Uterus (tissue), 4 donors: ENCODE results near the gene GRSF1. TPM values are rescaled to one million over a fixed set of nuclear protein-coding genes. Genes with fewer than 3 reads are reported as not detected.
"Not testable (repeated sequence)": the region's sequence is repeated elsewhere in the genome, so short reads cannot be mapped to it uniquely, and the experiment has no call there.

Experiments
- DNase-seq, 2 donors: peaks; one replicate each; pipeline ENCODE4 v3.0.0-alpha.2; 2019 to 2020
- H3K27ac ChIP-seq, 2 donors: fragments of 200-600 bp; sonication (generic); 1 replicate in 1 of 2; 2 replicates in 1 of 2; pipeline ENCODE4 v1.5.1; 2016 to 2018
- H3K27me3 ChIP-seq, 2 donors: fragments of 200-600 bp; sonication (generic); one replicate each; pipeline ENCODE4 v1.5.1; 2018 to 2019; ENCODE audit warnings: control low read depth in 1 of 2
- H3K36me3 ChIP-seq, 2 donors: fragments of 200-600 bp; sonication (generic); one replicate each; pipeline ENCODE4 v1.5.1; 2019; ENCODE audit warnings: control low read depth in 1 of 2
- H3K4me1 ChIP-seq, 2 donors: fragments of 200-600 bp; sonication (generic); one replicate each; pipeline ENCODE4 v1.5.1; 2018 to 2019; ENCODE audit warnings: control low read depth in 1 of 2
- H3K4me3 ChIP-seq, 2 donors: fragments of 200-600 bp; sonication (generic); 1 replicate in 1 of 2; 2 replicates in 1 of 2; pipeline ENCODE4 v1.5.1; 2018 to 2019; ENCODE audit warnings: mild to moderate bottlenecking in 1 of 2
- H3K9me3 ChIP-seq, 2 donors: fragments of 200-600 bp; sonication (generic); one replicate each; pipeline ENCODE4 v1.5.1; 2019; ENCODE audit warnings: control low read depth in 1 of 2
- CTCF ChIP-seq, 4 experiments: fragments of 200-600 bp in 2 of 4; fragments of 450-650 bp in 2 of 4; sonication (generic) in 2 of 4; IDR thresholded peaks; one replicate each; pipeline ENCODE4 v1.5.1; 2016 to 2019; ENCODE audit warnings: antibody characterized with exemption in 4 of 4, mild to moderate bottlenecking in 2 of 4, moderate library complexity in 1 of 4
- POLR2A ChIP-seq, 2 donors: fragments of 450-650 bp; IDR thresholded peaks; one replicate each; pipeline ENCODE4 v1.6.1; 2016; ENCODE audit warnings: antibody characterized with exemption in 2 of 2, mild to moderate bottlenecking in 1 of 2, moderate library complexity in 1 of 2
- intact Hi-C: fragments of 100-400 bp; cut with DNase I; formaldehyde crosslinking; loops from one replicate; pipeline ENCODE4 v1.15.1; 2023; ENCODE audit warnings: low total_unique reads
- small RNA-seq: library from RNA; depleted of rRNA; stranded (forward); fragments of <200 nt; gene quantifications from one replicate; pipeline ENCODE3, GENCODE V24; 2016
- total RNA-seq, 4 donors: library from RNA; depleted of rRNA in 3 of 4; stranded (reverse); fragments of >200 nt in 3 of 4; gene quantifications; one replicate each; pipeline versions ENCODE4 v1.1.0 to v1.2.4, GENCODE V29; 2014 to 2023
- donor health status: DM: yes; HTN: yes; CAD: no.

GRSF1 gene
- total RNA-seq, 4 donors from 2014 or later = 25.4 to 82.0 (median 37.1) TPM

- no peak overlapping the region for H3K27ac ChIP-seq
- H3K36me3 ChIP-seq = no peaks in the 10 kb centered on the region
- intact Hi-C loops = no loop called here
- no peak overlapping the region for H3K4me3 ChIP-seq
- no peaks in the 10 kb centered on the region for H3K4me1 ChIP-seq
- H3K9me3 ChIP-seq = no peaks in the 10 kb centered on the region
- no peak for DNase-seq
- no peaks in the 10 kb centered on the region for H3K27me3 ChIP-seq
- TF ChIP-seq CTCF (IDR thresholded peaks at IDR 0.05) (no peak), POLR2A (IDR thresholded peaks at IDR 0.05) (no peak)
These were observed 56.6 kb downstream of the GRSF1 start for GRCh38 chr4:70783096-70783495.

- no peak for TF ChIP-seq CTCF (IDR thresholded peaks at IDR 0.05)
- no peak for TF ChIP-seq POLR2A (IDR thresholded peaks at IDR 0.05)
- intact Hi-C loops = no loop called here
- H3K4me1 ChIP-seq = no peaks in the 10 kb centered on the region
- peak overlapping the region; percentile 59 to 74 for H3K27ac ChIP-seq
- H3K36me3 ChIP-seq = no peaks in the 10 kb centered on the region
- no peaks in the 10 kb centered on the region for H3K9me3 ChIP-seq
- no peak overlapping the region for H3K4me3 ChIP-seq
- no peaks in the 10 kb centered on the region for H3K27me3 ChIP-seq
- DNase-seq = peak in 1 of 2 donors; percentile 53
These were observed 60.7 kb downstream of the GRSF1 start for GRCh38 chr4:70778888-70779422.

GRCh38 chr4:70772929-70773555 is 66.6 kb downstream of the GRSF1 start:
- H3K36me3 ChIP-seq = no peaks in the 10 kb centered on the region
- no peaks in the 10 kb centered on the region for H3K9me3 ChIP-seq
- H3K4me1 ChIP-seq = no peaks in the 10 kb centered on the region
- intact Hi-C loops = no loop called here
- no peak overlapping the region for H3K27ac ChIP-seq
- no peaks in the 10 kb centered on the region for H3K27me3 ChIP-seq
- no peak for DNase-seq
- no peak overlapping the region for H3K4me3 ChIP-seq
- TF ChIP-seq POLR2A (IDR thresholded peaks at IDR 0.05) = no peak
- TF ChIP-seq CTCF (IDR thresholded peaks at IDR 0.05) = no peak

GRCh38 chr4:70769396-70769795 is 70.3 kb downstream of the GRSF1 start:
- DNase-seq, H3K27ac ChIP-seq, H3K27me3 ChIP-seq, H3K9me3 ChIP-seq, H3K4me3 ChIP-seq, H3K4me1 ChIP-seq, H3K36me3 ChIP-seq, intact Hi-C loops: not testable (repeated sequence)

- no peak overlapping the region for H3K4me3 ChIP-seq
- H3K27ac ChIP-seq = no peak overlapping the region
- no peaks in the 10 kb centered on the region for H3K27me3 ChIP-seq
- DNase-seq = no peak
- H3K4me1 ChIP-seq = no peaks in the 10 kb centered on the region
- intact Hi-C loops = no loop called here
- H3K9me3 ChIP-seq = no peaks in the 10 kb centered on the region
- TF ChIP-seq POLR2A (IDR thresholded peaks at IDR 0.05) (no peak), CTCF (IDR thresholded peaks at IDR 0.05) (no peak)
- no peaks in the 10 kb centered on the region for H3K36me3 ChIP-seq
These were observed 71.3 kb downstream of the GRSF1 start for GRCh38 chr4:70768301-70768948.

Small RNA genes lying within 50 kb of the gene (small RNA-seq; reads per million reads assigned to genes)
- gene RF00026 (not detected), gene RNU6-891P (not detected)

Other genes starting within 250 kb of the GRSF1 start
- gene AMBN, start 247.6 kb downstream of the GRSF1 start, total RNA-seq = not detected
- under 1 TPM in 2 of 4 donors, not detected in 2; 0.24 to 0.83 TPM for gene ENAM, start 211.1 kb downstream of the GRSF1 start, total RNA-seq
- gene JCHAIN, start 173.4 kb downstream of the GRSF1 start, total RNA-seq = 10 to 100 TPM in 1 of 4 donors, 1 to 10 TPM in 3; 4.9 to 12.7 (median 6.2) TPM
- 10 to 100 TPM in 2 of 4 donors, 1 to 10 TPM in 2; 6.7 to 28.9 (median 17.1) TPM for gene UTP3, start 151.4 kb downstream of the GRSF1 start, total RNA-seq
- 100 to 1,000 TPM in 2 of 4 donors, 10 to 100 TPM in 2; 25.4 to 137 (median 75.9) TPM for gene RUFY3, start 117.9 kb downstream of the GRSF1 start, total RNA-seq
- 10 to 100 TPM in 3 of 4 donors, 1 to 10 TPM in 1; 10.0 to 42.1 (median 16.5) TPM for gene MOB1B, start 62.5 kb upstream of the GRSF1 start, total RNA-seq
- 10 to 100 TPM in 2 of 4 donors, 1 to 10 TPM in 2; 3.6 to 38.6 (median 8.1) TPM for gene DCK, start 153.8 kb upstream of the GRSF1 start, total RNA-seq